Measurements from ENCODE around the gene USP51. TPM values are rescaled to one million over a fixed set of nuclear protein-coding genes. Genes with fewer than 3 reads are reported as not detected.
"Not testable (repeated sequence)": the region's sequence is repeated elsewhere in the genome, so short reads cannot be mapped to it uniquely, and the experiment has no call there.

The USP51 gene
- total RNA-seq = 7.2 TPM

DNA sequence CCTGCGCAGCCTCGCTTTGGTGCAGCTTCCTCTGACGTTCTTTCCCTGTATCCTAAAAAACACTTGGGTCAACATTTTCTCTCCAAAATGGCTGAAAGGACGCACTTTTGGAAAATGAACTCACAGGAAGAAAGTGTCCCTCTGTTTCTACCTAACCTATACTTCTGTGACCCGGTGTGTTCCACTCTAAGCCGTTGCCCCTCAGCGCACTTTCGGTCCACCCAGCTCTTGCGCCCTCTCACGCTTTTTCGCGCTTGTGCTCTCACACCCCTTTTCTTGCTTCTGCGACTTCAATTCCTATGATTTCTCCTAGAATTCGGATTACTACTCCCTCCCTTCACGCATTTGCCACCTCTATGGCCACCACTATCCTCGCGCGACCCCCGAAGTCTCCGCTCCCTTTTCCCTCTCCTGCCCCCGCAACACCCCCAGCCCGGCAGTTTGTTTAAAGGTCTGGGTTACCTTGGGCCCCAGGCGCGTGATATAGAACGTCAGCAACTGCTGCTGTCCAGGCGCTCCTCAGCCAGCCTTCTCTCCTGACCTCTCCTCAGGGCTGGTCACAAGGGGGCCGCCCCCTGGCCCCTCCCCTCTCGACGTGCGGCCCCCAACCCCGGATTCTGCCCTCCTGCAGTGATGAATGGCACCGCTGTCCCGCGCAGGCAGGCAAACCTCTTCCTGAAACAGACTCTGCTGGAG lies at the start of gene USP51:
USP51 (minus strand) TSS at position 535 of the 696 bp plus-strand sequence. CDS start 909 bp downstream, outside the sequence.
- peak; percentile 56 for DNase-seq

DNA sequence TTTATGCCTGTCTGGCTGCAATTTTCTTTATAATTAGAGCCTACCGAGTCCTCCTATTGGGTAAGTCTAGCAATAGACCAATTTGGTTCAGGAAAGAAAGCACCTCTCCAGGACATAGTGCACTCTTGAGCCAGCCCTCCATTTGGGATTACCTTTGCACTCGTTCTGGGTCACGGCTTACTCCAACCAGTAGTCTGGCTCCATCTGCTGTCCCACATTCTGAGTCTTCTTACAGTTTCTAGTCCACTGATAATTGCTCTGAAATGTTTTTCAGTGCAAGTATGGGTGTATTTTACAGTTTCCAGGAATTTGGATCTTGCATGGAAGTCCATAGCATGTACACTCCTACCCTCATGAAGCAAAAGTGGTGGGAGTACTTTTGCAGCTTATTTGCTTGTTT lies 34.8 kb upstream of the USP51 start:
- peak; percentile 3 for DNase-seq

DNA sequence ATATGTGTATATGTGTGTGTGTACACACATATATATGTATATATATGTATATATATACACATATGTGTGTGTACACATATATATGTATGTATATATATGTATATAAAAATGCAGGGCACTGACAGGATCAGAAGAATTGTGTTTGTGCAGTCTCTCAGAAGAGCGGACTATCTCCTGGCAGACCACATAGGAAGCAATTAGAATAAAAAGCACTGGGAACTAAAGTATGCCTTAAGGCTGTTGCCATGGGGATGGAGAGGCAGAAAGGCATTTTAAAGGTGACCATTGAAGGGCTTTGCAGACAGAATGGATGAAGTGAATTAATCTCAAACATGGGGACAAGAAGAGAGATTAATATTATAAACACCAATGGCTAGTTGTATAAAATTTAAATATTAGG lies 33.7 kb upstream of the USP51 start:
- no peak for DNase-seq

DNA sequence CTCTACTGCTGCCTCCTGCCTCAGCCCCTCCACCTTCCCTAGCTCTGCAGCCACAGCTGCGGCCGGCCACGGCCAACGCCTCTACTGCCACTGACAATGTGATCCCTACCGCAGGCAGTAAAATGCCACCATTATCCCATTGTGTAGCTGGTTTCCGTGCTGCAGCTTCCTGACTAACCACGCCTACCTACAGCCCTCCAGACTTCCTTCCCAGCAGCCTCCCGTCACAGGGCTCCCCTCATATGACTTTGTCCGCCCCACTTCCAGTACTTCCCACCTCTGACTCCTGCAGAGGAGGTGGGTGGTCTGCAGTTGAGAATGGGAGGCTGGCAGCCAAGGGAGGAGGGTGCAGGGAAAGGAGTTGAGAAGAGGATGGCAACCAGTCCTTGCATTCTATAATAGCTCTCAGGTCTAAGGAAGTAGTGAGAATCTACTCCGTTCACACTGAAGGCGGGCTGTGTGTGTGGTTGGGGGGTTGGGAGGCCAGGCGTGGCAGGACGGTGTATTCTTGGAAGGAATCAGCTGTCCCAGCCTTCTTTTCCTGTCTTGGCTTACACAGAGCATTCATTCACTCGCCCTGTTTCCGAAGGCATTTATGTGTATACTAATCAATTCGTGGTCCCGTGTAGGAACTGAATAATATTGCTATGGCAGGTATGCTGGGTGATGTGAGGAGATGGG lies 33.1 kb upstream of the USP51 start:
- DNase-seq = peak; percentile 2

DNA sequence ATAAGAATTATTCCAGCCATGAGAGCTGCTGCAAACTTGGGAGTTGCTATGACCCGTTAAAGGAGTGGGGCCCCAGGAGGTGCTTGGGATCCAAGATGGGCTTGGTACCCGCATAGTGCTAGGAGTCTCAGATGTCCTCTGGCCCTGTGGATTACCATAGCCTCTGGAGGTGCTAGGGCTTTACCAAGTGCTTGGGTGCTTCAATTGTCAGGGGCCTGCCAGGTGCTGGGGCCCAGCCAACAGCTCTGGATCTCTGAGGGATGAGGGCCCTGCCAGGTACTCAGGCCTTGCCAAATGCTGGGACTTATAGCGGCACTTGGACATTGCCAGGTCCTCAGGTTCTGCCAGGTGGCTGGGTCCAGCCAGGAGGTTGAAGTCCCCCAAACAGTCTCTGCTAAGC lies 32.0 kb upstream of the USP51 start:
- DNase-seq = no peak

DNA sequence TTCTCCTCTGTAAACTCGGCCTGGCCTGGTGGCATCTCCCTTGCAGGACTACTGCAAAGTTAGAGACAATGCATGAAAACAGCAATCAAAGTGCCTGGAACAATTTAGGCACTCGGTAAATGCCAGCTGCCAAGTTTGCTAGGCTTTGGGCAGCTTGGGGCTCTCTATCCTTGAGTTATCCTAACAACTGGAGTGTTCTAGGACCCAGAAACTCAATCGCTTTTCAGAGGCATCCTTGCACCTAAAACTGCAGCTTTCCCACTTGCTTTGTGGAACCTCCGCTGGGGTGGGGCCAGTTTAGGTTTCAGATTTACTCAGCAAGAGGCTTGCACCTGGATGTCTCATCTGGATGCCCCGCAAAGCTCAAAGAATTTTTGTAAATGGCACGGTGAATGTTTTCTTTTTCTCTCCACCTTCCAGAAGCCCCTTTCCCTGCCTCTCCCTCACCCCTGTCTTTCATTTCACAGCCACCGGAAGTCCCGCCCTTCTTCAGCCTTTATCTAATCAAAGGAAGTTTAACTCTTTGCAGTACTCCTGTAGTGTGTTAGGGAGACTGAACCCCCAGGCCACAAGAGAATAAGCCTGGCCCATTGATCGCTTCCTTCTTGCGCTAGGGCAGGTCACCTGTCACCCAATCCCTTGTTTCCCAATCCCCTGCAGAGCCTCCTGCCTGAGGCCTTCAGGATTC lies 27.3 kb upstream of the USP51 start:
- DNase-seq = not testable (repeated sequence)

DNA sequence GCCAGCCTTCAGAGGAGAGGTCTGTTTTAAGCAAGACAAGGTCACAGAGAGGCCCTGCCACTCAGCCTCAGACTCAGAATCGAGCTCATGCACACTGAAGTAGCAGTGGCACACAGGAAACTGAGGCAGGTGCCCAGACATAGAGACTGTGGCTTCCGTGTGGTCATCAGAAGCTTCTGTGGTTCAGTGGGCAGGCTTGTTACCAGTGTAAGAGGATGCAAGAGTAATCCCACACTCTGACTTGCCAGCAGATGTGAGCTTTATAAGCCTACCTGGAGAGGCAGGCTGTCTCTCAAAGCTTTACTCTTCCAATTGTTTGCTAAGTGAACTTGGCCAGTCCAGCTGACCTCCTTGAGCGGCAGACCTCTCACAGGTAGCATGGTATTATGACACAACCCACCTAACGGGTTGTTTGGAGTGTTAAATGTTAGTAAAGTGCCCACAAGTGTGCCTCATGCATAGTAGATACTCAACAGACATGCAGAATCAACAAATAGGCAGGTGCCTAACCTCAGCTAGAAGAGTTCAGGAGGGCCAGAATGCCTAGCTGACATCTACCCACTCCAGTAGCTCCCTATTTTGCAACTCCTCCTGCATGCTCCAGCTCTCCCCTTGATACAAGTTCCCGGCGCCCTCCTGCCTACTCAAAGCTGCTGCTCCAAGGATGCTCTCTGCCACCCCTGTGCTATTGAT lies 23.5 kb upstream of the USP51 start:
- not testable (repeated sequence) for DNase-seq

DNA sequence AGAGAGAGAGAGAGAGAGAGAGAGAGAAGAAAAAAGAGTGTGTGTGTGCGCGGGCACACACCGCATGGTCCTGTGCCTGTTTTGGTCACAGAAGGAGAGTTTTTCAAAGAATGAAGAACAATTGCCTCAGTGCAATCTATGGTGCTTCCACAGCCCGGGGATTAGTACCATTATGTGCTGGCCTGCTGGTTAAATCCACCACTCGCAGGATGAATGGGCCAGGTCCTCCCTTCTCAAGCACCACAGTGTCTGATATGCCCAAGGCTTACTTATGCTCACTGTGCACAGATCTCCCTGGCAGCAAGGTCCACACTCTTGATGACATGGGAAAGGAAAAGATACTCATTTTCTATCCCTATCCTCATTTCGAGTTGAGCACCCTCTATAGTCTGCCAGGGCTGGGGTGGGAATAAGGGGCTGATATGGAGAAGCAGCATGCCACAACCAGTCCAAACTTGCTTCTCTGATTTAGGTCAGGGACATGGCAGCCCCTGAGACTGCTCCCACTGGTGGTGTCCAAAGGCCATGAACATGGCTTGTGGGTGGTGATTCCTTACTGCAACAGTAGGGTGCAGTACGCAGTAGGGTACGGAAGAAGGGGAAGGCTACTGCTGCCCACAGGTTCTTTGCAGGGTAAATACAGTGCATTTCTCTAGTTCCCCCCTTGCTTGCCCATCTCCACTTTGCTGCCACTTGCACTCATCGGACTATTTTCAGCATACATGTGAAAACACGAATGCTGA lies 18.9 kb upstream of the USP51 start:
- not testable (repeated sequence) for DNase-seq

DNA sequence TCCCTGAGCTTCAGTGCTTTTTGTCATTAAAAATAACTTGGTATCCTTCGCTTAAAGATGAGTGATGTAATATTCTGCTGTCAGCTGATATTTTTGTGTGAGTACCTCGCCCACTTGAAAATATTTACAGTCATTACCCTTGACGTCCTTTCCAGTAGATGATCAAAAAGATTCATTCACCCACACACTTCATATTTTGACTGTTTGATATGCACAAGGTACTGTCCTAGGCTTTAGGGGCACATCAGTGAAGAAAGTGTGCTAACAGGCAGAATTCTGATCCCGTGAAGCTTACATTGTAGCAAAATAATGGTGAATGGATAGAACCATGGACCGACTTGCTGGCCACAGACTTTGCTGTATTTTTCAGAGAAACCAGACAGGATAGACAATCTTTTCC lies 18.1 kb upstream of the USP51 start:
- not testable (repeated sequence) for DNase-seq

DNA sequence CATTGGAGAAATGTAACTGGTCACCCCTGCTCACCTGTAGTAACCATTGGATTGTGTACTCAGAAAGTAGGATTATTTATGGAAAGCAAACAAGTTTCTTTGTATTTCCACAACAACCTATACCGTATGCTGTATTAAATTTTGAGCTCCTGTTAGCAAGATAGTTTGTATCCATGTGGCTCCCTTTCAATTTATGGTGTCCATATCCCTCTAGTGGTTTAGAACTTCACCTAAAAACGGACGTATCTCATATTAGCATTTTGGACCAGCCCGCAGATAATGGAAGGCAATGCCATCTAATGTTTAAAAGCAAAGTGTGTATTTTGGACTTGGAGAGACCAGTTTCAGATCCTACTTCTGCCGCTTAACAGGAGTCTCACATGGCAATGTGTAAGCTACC lies 17.4 kb upstream of the USP51 start:
- not testable (repeated sequence) for DNase-seq

DNA sequence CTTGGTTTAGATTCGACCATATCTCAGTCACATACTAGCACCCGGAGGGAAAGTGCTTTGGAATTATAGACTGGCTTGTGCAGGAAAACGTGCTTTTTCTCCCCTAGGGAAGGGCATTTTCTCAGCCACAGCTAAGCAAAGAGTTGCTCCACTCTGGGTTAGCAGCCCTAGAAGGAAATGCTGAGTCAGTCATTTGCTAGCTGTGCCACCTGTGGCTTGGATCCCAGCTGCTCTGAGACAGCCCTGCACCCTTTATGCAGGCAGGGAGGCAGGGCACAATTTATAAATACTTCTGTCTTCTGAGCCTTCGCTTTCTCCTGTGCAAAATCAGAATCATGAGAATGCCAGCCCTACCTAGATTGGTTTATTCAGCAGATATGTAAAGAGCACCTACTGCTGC lies 1.3 kb upstream of the USP51 start:
- peak; percentile 15 for DNase-seq

DNA sequence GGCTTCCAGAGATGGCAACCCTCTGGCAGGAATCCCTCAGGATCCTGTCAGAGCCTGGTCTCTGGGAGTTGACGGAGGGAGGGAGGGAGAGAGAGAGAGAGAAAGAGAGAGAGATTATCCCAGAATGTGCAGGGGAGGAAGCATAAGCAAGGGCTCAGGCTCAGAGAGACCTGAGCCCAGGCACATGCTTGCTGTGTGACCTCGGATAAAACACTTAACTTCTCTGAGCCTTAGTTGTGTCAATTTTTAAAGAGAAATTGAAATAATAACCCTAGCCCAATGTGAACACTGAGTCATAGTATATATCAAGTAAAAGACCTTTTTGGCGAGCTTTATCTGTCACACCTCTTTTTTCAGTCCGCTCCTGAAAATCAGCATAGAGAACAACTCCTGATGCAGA lies 473 bp upstream of the USP51 start:
- DNase-seq = no peak

DNA sequence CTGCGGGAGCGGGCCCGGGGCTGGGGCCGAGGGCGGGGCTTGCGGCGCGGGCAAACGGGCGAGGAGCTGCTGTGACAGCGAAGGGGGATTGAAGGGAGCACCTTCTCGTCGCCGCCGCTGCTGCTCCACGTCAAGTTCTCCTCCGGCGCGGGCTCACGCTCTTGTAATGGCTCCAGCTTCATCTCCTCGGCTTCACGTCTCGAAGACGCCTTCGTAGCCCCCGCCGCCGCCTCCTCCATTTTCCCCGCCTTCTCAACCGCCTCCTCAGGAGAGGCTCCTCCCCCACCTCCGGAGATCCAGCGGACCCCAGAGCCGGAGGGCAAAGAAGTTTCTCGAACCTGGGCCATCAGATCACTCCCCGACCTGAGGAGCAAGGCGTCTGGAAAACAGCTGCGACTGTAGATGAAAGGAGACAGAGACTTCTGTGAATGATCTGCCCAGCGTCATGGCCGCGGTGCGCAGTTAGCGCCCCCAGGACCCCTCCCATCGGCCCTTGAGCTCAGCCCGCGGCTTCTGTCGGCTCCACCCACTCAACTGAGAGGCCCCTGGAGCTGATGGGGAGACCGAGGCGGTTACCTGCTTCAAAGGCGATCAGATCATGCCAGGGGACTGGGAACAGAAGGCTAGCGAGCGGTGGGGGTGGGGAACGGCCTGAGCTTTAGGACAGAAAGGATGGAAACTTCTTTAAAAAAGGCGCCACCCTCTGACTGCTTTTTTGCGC lies 895 bp downstream of the USP51 start:
- DNase-seq = peak; percentile 82

DNA sequence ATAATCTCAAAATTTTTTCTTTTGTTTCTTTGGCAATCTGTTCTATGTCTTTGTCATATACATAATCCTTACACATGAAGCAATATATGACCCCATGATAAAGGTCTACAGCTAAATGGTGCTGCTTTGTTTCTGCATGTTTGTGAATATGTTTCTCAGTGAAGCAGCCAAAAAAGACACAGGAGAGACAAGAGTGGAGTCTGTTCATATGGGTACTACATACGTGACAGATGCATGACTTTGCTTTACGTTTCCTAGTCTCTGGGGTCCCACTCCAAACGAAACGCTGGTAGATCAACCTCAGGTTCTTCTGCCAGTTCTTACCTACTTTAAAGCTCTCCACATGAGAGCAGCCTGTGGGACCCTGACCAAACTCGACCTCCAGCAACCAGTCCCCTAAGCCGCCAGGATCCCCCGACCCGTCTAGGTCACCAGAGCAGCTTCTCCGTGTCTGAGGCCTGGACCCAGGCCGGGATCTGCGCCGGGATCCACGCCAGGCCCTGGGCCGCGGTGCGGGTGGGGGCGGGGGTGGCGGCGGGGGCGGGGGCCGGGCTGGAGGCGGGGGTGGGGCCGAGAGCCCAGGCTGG lies 1.5 kb downstream of the USP51 start:
- peak; percentile 72 for DNase-seq

DNA sequence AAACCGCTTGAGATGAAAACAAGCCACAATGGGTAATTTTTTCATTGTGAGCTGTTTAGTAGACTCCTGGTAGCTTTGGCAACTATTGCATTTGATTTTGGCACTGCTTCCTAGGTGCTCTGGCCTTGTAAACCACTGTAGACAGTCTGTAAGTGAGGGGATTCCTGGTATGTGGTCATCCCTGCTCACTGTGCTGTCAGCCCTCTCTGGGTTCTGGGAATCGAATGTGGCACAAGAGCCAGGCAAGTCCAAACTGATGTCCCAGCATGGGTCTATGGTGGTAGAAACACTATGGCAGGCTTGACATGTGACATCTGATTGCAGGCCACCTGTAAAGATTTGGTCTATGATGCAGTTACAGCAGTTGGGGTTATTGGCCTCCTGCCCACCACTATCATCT lies 2.5 kb downstream of the USP51 start:
- no peak for DNase-seq

DNA sequence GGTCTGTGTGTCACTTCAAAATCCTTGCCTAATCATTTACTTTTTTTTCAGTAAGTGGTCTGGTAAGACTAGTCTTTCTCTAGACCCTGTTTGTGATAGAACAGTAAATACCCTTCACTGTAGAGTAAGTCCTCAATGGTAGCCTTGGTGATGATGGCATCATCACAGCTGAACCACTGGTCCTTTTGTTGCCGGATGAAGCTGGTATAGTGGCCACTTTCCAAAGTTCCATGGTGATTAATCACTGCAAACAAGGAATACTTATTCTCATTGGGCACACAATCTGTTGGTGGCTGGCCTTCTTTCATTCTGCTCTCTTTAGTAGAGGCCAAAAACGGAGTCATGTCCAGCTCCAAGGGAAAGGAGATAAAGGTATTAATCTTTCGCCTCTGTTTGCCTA lies 2.9 kb downstream of the USP51 start:
- no peak for DNase-seq

DNA sequence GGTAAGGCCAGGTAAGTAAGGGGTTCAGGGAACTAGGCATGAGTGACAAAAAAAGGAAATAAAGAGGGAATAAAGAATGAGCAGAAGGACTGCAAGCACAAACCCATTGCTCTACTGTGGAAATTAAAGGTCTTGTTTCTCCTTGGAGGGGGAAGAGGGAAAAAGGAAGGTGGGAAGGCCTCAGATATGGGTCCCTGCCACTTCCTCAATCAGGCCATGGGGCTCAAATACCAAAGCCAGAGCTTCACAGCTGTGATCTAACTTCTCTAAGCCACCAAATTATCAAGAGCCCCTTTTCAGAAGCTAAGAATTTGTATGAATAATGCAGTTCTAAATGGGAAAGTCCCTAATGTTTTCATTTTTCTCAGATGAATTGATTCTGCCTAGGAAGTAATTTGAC lies 4.7 kb downstream of the USP51 start:
- no peak for DNase-seq

DNA sequence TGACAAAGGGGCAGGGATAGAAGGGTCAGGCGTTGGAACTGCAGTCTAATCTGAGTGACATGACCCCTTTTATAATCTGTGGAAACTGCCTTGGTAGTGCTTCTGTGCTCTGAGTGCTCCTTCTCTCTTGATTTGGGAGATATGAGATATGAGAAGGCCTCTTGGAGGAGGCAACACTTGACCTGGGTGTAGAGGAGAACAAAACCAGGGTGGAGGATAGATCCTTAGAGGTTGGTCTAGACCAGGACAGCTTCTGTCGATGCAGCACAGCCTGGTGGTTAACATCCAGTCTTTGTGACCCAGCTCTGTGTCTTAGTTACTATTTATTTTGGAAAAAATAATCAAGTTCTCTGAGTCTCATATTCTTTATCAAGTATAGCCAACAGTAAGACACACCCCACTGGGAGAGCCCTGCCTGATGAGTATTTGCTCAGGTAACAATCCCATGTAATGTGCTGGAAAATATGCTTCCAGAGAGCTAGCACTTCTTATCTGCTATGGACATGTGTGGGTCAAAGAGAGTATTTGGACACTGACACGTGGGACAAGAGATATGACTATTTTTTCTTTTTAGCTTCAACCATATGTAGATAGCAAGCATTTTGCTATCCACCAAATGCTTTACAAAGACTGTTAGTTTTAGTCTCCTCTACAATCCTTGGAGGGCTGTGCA lies 9.1 kb downstream of the USP51 start:
- DNase-seq = no peak

DNA sequence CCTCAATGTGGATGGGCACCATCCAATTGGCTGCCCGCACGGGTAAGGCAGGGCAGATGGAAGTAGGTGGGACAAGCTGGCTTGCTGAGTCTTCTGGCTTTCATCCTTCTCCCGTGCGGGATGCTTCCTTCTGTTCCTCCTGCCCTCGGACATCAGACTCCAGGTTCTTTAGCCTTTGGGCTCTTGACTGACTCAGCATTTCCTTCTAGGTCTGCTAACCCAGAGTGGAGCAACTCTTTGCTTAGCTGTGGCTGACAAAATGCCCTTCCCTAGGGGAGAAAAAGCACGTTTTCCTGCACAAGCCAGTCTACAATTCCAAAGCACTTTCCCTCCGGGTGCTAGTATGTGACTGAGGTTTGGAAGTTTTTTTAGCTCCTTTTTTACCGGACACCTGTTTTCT lies 9.7 kb downstream of the USP51 start:
- not testable (repeated sequence) for DNase-seq

DNA sequence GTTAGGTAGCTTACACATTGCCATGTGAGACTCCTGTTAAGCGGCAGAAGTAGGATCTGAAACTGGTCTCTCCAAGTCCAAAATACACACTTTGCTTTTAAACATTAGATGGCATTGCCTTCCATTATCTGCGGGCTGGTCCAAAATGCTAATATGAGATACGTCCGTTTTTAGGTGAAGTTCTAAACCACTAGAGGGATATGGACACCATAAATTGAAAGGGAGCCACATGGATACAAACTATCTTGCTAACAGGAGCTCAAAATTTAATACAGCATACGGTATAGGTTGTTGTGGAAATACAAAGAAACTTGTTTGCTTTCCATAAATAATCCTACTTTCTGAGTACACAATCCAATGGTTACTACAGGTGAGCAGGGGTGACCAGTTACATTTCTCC lies 23.9 kb downstream of the USP51 start:
- DNase-seq = not testable (repeated sequence)
